Fibroblast of mammary gland (primary cell): ENCODE data around the gene HDAC3.

Experiments used
- DNase-seq: peaks from one replicate; pipeline ENCODE4 v3.0.0-alpha.2; 2010; ENCODE audit warnings: low read depth
- H3K4me3 ChIP-seq: 2 replicates; pipeline ENCODE4 v1.5.1; 2011; ENCODE audit warnings: low read depth, mild to moderate bottlenecking, low read length, moderate library complexity; ENCODE audit not compliant: control insufficient read depth
- TF ChIP-seq, protein P1 (sequence below): conservative IDR thresholded peaks from 2 replicates; pipeline ENCODE4 v1.5.1; 2011; ENCODE audit warnings: low read depth, low read length, inconsistent platforms; ENCODE audit not compliant: control insufficient read depth, insufficient read depth

The HDAC3 gene

DNA sequence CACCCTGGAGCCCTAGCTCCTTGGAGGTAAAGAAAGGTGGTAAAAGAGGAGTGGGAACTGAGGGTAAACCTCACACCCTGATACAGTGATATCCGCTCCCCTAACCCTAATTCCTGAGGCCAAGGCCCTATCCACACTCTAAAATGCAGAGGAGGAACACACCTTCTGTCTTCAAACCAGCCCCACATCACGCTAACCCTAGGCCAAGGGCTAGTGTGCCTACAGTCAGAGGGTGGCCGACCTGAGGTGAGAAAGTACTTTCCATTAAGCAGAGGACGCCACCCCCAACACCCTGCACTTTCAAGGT lies 590 bp downstream of the HDAC3 start:
- peak overlapping the region; percentile 92 for H3K4me3 ChIP-seq
- DNase-seq, result no peak
- TF ChIP-seq, protein P1, sequence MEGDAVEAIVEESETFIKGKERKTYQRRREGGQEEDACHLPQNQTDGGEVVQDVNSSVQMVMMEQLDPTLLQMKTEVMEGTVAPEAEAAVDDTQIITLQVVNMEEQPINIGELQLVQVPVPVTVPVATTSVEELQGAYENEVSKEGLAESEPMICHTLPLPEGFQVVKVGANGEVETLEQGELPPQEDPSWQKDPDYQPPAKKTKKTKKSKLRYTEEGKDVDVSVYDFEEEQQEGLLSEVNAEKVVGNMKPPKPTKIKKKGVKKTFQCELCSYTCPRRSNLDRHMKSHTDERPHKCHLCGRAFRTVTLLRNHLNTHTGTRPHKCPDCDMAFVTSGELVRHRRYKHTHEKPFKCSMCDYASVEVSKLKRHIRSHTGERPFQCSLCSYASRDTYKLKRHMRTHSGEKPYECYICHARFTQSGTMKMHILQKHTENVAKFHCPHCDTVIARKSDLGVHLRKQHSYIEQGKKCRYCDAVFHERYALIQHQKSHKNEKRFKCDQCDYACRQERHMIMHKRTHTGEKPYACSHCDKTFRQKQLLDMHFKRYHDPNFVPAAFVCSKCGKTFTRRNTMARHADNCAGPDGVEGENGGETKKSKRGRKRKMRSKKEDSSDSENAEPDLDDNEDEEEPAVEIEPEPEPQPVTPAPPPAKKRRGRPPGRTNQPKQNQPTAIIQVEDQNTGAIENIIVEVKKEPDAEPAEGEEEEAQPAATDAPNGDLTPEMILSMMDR, result no peak

DNA sequence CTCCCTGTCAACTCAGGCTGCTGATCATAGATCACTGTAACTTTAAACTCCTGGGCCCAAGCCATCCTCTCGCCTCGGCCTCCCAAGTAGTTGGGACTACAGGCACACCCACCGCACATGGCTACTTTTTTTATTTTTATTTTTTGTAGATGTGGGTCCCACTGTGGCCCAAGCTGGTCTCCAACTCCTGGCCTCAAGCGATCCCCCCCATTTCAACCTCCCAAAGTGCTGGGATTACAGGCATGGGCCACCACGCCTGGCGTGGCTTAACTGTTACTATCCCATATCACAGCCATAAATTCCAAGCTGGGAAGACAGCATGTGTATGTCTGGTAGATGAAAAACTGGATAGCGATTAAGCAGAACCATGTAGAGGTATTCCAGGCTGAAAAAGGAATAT lies 1.0 kb downstream of the HDAC3 start:
- no peak for DNase-seq
- H3K4me3 ChIP-seq, result peak overlapping the region; percentile 92
- TF ChIP-seq, protein P1, result no peak

DNA sequence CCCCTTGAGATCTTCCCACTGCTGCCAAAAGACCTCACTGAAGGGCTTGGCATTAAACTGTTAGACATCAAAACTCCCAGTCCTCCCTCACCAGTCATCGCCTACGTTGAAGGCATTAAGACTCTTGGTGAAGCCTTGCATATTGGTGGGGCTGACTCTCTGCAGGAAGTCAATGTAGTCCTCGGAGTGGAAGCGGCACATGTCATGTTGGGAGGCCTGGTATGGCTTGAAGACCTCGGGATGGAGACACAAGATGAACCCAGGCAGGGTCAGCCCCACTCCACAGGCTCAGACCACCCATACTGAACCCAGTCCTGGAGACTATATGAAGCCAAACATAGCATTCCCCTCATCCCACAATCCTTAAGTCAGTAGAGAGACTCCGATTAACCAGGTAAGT lies 1.9 kb downstream of the HDAC3 start:
- no peak for DNase-seq
- TF ChIP-seq, protein P1, result no peak
- no peak overlapping the region for H3K4me3 ChIP-seq

DNA sequence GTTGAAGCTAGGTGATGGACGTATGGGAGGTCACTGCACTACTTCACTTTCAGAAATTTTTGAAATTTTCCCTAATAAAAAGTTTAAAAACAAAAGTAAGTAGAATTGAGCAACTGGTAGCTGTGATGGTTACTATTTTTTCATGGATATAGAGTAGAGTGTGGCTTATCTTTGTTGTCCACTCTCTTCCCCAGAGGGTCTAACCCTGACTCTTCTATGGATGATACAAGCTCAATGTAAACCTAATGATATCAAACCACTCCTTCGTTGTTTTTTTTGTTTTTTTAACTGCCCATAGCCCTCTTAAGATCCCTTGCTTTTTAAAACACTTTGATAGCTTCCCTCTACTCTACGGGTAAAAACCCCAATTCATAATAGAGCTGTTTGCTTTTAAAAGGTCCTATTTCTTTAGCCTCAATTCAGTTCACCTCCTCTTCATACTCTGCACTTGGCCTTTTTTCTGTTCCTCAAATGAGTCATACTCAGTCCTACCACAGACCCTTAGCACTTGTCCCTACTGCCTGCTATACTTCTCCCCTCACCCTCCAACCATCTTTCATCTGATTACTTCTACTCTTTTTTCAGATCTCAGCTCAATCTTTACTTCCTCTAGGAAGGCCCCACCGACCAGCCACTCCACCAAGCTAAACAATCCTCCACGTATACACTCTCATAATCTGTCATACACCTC lies 2.6 kb downstream of the HDAC3 start:
- no peak for DNase-seq
- no peak overlapping the region for H3K4me3 ChIP-seq
- TF ChIP-seq, protein P1, result no peak

DNA sequence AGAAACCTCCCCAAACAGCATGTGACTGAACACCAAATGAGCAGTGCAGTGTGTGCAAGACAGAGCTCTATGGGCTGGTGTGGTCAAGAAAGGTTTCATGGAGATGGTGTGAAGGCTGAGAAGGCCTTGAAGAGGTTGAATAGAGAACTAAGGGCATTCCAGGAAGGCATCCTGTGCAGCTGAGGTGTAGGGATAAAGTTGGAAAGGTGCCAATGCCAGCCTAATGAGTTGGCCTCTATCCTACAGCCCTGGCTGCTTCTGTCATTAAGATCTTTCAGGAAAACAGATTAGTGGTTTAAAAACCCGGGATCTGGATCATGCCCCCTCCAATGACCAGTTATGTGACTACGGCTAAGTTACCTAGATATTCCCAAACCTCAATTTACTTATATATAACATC lies 4.0 kb downstream of the HDAC3 start:
- no peak for DNase-seq
- TF ChIP-seq, protein P1, result no peak
- H3K4me3 ChIP-seq, result no peak overlapping the region

DNA sequence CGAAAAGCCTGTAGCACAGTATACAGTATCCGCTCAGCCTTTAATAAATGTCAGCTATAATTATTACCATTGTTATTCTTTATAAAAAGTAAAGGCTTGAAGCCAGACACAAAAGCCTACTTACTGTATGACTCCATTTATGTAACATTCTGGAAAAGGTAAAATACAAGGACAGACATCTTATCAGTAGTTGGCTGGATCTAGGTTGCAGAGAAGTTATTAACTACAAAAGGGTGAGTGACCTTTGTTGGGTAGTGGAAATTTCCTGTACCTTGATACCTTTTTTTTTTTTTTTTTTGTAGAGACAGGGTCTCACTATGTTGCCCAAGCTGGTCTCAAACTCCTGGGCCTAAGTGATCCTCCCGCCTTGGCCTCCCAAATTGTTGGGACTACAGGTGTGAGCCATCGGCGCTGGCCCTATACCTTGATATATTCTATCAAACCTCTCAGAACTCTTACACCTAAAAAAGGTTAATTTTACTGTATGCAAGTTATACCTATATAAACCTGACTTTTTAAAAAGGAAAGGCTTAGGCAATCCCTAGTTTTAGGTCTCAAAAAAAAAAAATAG lies 6.0 kb downstream of the HDAC3 start:
- DNase-seq, result no peak
- H3K4me3 ChIP-seq, result no peak overlapping the region
- TF ChIP-seq, protein P1, result no peak
